CD4-positive, CD25-positive, alpha-beta regulatory T cell (primary cell): ENCODE measurements around the gene STRN4. TPM values are rescaled to one million over a fixed set of nuclear protein-coding genes. Genes with fewer than 3 reads are reported as not detected.

Source experiments
- ATAC-seq, 2 donors: fragments of 150-1000 bp; cut with Tn5 transposase; one replicate each; pipeline ENCODE4 v1.10.0; 2021; ENCODE audit warnings: low read depth in 2 of 2, moderate number of reproducible peaks in 2 of 2, moderate library complexity in 1 of 2
- DNase-seq, 3 donors: peaks; one replicate each; pipeline versions ENCODE4 v3.0.0 to v3.0.0-alpha.2; 2012 to 2022; ENCODE audit warnings: mixed read lengths in 1 of 3
- H3K27ac ChIP-seq: one replicate; pipeline ENCODE4 v1.7.0; 2013; ENCODE audit warnings: mild to moderate bottlenecking, low read length; ENCODE audit not compliant: insufficient read depth, poor library complexity, severe bottlenecking
- H3K27me3 ChIP-seq: one replicate; pipeline ENCODE4 v1.7.0; 2013; ENCODE audit warnings: low read length; ENCODE audit not compliant: control insufficient read depth, insufficient read depth
- H3K36me3 ChIP-seq: one replicate; pipeline ENCODE4 v1.7.0; 2013; ENCODE audit warnings: mild to moderate bottlenecking, low read length, moderate library complexity; ENCODE audit not compliant: control insufficient read depth, insufficient read depth
- H3K4me1 ChIP-seq: 2 replicates; pipeline ENCODE4 v1.7.0; 2013; ENCODE audit warnings: mild to moderate bottlenecking, low read length; ENCODE audit not compliant: insufficient read depth, control insufficient read depth, poor library complexity, severe bottlenecking
- H3K4me3 ChIP-seq: one replicate; pipeline ENCODE4 v1.7.0; 2013; ENCODE audit warnings: low read depth, mild to moderate bottlenecking, low read length, moderate library complexity
- H3K9me3 ChIP-seq, 2 experiments: 1 replicate in 1 of 2; 2 replicates in 1 of 2; pipeline ENCODE4 v1.7.0; 2013; ENCODE audit warnings: low read length in 2 of 2, mild to moderate bottlenecking in 1 of 2, moderate library complexity in 1 of 2; ENCODE audit not compliant: control insufficient read depth in 2 of 2
- H3K27ac Mint-ChIP-seq, 3 donors: one replicate each; pipeline ENCODE4 v1.8.0; 2020 to 2022; ENCODE audit warnings: mild to moderate bottlenecking in 3 of 3, mixed read lengths in 3 of 3, moderate library complexity in 2 of 3
- H3K27me3 Mint-ChIP-seq: one replicate; pipeline ENCODE4 v1.8.0; 2022; ENCODE audit warnings: mild to moderate bottlenecking, mixed read lengths
- H3K36me3 Mint-ChIP-seq: one replicate; pipeline ENCODE4 v1.8.0; 2020; ENCODE audit warnings: mixed read lengths
- H3K4me1 Mint-ChIP-seq, 4 donors: one replicate each; pipeline ENCODE4 v1.8.0; 2020 to 2022; ENCODE audit warnings: mixed read lengths in 4 of 4, mild to moderate bottlenecking in 1 of 4
- H3K4me3 Mint-ChIP-seq, 4 donors: one replicate each; pipeline ENCODE4 v1.8.0; 2020 to 2022; ENCODE audit warnings: mild to moderate bottlenecking in 4 of 4, mixed read lengths in 4 of 4, moderate library complexity in 3 of 4
- H3K9me3 Mint-ChIP-seq, 7 donors: one replicate each; pipeline ENCODE4 v1.8.0; 2020 to 2022; ENCODE audit warnings: mixed read lengths in 7 of 7, mild to moderate bottlenecking in 3 of 7, moderate library complexity in 2 of 7
- polyA plus RNA-seq, 4 donors: library from polyadenylated mRNA; unstranded; fragments of 300-500 nt; fragmentation: Illumina TruSeq; gene quantifications; one replicate each; pipeline ENCODE4 v1.2.3, GENCODE V29; 2021
- total RNA-seq: library from RNA; stranded (reverse); gene quantifications from one replicate; pipeline ENCODE4 v1.2.3, GENCODE V29; 2022

The STRN4 gene
- total and polyA plus RNA-seq, 5 donors from 2014 or later, result 11.9 to 121 (median 15.5) TPM

DNA sequence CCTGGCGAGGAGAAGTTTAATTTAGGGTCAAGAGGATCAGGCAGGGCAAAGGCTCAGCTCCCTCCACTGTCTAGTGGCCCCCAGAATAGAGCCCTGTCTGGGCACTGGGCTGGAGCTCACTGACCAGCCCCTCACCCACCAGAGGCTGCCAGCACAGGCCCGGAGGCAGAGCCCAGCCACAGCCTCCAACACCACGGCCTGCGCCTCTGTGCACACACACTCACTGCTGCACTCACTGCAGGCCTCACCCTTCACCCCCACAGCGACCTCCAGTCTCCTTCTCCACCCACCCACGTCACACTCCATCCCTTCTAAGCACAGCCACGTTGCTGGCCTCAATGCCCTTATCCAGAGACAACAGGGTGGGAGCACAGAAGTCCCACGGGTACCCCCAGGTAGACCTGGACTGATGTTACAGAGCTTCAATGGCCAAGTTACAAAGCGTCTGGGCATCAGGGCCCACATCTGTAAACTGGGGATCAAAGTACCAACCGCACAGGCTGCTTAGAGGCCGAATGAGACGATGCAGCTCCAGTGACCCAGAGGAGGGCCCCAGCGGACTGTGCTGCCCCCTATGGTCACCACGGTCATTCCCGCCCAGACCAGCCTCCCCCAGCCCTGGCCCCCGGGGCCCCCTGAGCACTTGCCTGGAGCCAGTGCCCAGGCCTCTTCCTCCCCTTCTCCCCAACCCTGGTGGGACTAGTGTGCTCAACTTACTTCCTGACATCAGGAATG lies 24.8 kb downstream of the STRN4 start:
- Mint-ChIP-seq H3K27ac (no peak overlapping the region), H3K36me3 (peaks cover 17% of the 10 kb centered on the region), H3K4me1 (peaks cover 0 to 38% (median 18%) of the 10 kb centered on the region in 4 donors), H3K27me3 (no peaks in the 10 kb centered on the region), H3K9me3 (no peaks in the 10 kb centered on the region), H3K4me3 (peak overlapping the region in 1 of 4 donors; percentile 81)
- H3K27ac ChIP-seq, result no peak overlapping the region
- H3K36me3 ChIP-seq, result peaks cover 38% of the 10 kb centered on the region
- ATAC-seq (no peak), DNase-seq (no peak)
- no peak overlapping the region for H3K4me3 ChIP-seq
- H3K4me1 ChIP-seq, result peaks cover 26% of the 10 kb centered on the region
- H3K27me3 ChIP-seq, result no peaks in the 10 kb centered on the region
- H3K9me3 ChIP-seq, result no peaks in the 10 kb centered on the region

DNA sequence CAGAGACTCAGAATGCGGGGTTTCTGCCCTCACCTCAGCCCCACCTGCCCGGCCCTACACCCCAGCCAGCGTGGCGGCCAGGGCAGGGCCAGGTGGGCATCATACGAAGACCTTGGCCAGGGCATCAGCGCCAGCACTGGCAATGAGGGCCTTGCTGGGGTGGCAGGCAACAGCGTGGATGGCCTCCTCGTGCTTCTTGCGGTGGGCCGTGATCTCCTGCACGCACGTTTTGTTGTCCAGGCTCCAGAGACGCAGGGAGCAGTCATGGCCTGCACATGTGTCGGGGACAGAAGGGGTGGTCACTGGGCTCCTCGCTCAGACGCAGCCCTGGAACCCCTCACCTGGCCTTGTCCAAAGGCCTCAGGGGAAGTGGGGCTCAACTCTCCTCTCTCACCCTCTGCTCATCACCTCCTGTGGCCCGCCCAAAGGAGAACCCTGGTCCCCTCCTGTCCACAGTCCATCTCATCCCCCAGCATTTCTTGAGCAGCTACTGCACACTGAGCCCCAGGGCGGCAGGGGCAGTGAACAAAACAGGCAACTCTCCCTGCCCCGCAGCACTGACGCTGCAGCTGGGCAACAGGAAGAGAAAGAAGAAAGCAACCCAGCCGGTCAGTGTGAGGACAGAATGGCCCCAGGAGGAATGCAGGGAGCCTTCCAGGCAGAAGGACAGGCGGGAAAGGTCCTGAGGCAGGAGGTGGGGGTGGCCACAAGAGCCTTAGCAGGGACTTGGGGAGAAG lies 25.6 kb downstream of the STRN4 start:
- H3K36me3 Mint-ChIP-seq, result peaks cover 10% of the 10 kb centered on the region
- Histone ChIP-seq H3K27ac (no peak overlapping the region), H3K4me3 (no peak overlapping the region), H3K36me3 (peaks cover 31% of the 10 kb centered on the region), H3K9me3 (no peaks in the 10 kb centered on the region), H3K4me1 (peaks cover 33% of the 10 kb centered on the region), H3K27me3 (no peaks in the 10 kb centered on the region)
- peaks cover 0 to 39% (median 18%) of the 10 kb centered on the region in 4 donors for H3K4me1 Mint-ChIP-seq
- H3K4me3 Mint-ChIP-seq, result peak overlapping the region in 2 of 4 donors; percentile 48 to 81
- no peak overlapping the region for H3K27ac Mint-ChIP-seq
- no peaks in the 10 kb centered on the region for H3K27me3 Mint-ChIP-seq
- DNase-seq, result no peak
- no peak for ATAC-seq
- H3K9me3 Mint-ChIP-seq, result no peaks in the 10 kb centered on the region

DNA sequence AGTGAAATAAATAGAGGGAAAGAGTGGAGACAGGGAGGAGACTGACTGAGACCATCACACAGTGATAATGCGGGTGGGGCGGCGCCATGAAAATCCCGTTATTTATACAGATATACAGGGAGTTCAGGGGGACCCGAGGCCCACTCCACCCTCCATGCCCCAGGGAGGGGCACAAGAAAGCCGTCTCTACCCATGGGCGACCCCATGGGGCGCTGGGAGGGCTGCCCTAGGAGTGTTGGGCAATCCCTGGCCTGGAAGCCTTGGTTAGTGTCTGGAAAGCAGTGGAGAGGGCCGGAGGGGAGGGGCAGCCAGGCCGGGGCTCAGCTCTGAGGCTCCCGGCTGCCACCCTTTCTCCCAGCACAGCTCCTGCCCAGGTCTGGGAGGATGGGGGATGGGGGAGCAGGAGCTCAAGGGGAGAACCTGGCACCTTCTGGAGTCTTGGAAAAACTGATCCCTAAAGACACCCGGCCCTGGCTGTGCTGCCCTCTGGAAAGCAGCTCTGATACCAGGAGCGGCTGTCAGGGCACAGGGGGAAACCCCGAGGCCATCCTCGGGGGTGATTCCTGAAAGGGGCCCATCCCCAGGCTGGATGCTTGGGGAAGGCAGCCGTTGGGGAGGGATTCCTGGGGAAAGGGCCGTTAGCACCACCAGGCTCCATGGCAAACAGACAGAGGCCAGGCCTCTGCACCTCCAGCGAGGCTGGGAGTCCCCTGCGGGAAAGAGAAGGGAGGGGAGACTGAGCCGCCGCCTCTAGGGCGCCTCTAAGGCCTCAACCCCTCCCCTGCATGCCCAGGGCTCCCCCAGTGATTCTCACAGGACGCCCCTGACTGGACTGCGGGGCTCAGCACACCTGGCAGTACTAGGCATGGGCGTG lies 26.4 kb downstream of the STRN4 start:
- Histone ChIP-seq H3K27ac (no peak overlapping the region), H3K27me3 (no peaks in the 10 kb centered on the region), H3K4me1 (peaks cover 41% of the 10 kb centered on the region), H3K36me3 (peaks cover 24% of the 10 kb centered on the region), H3K9me3 (no peaks in the 10 kb centered on the region), H3K4me3 (no peak overlapping the region)
- Mint-ChIP-seq H3K4me3 (peak overlapping the region in 2 of 4 donors; percentile 93 to 96), H3K27me3 (no peaks in the 10 kb centered on the region), H3K4me1 (peaks cover 4 to 46% (median 23%) of the 10 kb centered on the region in 4 donors), H3K36me3 (peaks cover 8% of the 10 kb centered on the region), H3K9me3 (no peaks in the 10 kb centered on the region), H3K27ac (peak overlapping the region in 2 of 3 donors; percentile 87 to 88)
- ATAC-seq (no peak), DNase-seq (no peak)

DNA sequence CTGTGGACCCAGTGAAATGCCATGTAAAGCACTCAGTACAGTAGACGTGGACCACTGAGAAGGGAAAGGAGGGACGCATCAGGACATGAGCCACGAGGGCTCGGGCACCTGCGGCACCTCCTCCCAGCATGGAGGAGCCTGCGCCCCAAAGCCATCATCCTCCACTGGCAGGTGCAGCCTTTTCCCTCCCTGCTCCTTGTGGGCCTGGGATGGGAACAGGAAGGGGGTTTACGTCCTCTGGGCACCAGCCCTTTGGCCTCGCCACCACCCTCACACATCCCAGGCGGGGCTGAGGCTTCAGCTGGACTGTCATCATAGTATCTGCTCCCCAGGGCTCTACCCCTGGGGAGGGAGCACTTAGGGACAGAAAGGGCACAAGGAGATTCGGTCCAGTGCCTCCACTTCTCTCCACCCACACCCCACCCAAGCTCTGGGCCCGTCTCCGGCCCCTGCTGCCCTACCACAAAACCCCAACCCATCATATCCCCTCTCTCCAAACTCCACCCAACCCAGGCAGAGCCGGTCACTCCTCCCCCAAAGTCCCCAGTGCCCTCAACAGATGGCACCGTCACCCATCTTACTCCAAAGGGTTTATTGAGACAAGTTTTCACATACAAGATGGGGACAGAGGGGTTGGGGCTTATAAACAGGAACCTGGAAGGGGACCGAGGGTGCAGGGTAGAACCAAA lies 27.2 kb downstream of the STRN4 start:
- ATAC-seq (no peak), DNase-seq (no peak)
- H3K27me3 ChIP-seq, result no peaks in the 10 kb centered on the region
- peak overlapping the region; percentile 95 to 100 (median 96) for H3K4me3 Mint-ChIP-seq
- H3K27ac Mint-ChIP-seq, result peak overlapping the region; percentile 60 to 98 (median 88)
- H3K36me3 ChIP-seq, result peaks cover 17% of the 10 kb centered on the region
- peaks cover 8% of the 10 kb centered on the region for H3K36me3 Mint-ChIP-seq
- peaks cover 49% of the 10 kb centered on the region for H3K4me1 ChIP-seq
- H3K27ac ChIP-seq, result peak overlapping the region; percentile 92
- peaks cover 4 to 51% (median 26%) of the 10 kb centered on the region in 4 donors for H3K4me1 Mint-ChIP-seq
- H3K27me3 Mint-ChIP-seq, result no peaks in the 10 kb centered on the region
- no peak overlapping the region for H3K4me3 ChIP-seq
- no peaks in the 10 kb centered on the region for H3K9me3 Mint-ChIP-seq
- H3K9me3 ChIP-seq, result no peaks in the 10 kb centered on the region

DNA sequence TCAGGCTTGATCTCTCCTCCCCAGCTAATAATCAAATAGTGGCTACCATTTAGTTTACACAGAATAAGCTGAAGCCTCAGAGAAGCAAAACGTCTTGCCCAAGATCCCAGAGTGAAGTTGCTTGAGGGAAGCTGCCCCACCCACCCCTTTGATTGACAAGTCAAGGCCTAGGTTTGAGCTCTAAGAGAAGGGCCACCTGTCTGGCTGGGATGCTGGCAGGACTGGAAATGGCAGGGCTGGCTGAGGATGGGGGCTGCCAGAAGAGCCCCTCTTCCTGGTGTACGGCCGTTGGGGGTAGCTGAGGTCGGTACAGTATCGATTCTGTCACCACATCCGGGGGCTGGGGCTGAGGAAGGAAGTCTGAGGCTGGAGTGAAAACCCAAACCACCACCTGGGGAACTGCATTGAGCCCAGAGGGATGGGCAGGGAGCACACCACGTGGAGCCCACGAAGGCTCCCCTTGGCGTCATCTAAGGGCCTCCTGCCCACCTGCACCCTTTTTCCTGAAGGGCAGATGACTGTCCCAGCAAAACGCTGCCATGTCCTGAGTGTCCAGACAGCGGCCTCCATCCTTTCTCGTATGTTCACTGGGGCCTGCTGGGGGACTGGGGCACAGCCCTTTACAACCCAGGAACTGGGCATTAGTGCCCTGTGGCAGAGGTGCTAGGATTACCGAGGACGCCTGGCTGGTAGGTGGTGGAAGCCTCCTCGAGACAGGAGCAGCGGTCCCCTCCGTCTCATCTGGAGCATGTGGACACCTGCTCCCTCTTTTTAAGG lies 27.9 kb downstream of the STRN4 start:
- Histone ChIP-seq H3K4me1 (peaks cover 54% of the 10 kb centered on the region), H3K9me3 (no peaks in the 10 kb centered on the region), H3K27ac (peak overlapping the region; percentile 92), H3K4me3 (peak overlapping the region; percentile 84), H3K27me3 (no peaks in the 10 kb centered on the region), H3K36me3 (peaks cover 13% of the 10 kb centered on the region)
- Mint-ChIP-seq H3K4me3 (peak overlapping the region; percentile 95 to 100 (median 96)), H3K9me3 (no peaks in the 10 kb centered on the region), H3K36me3 (peaks cover 8% of the 10 kb centered on the region), H3K27ac (peak overlapping the region; percentile 87 to 98 (median 94)), H3K4me1 (peaks cover 4 to 56% (median 27%) of the 10 kb centered on the region in 4 donors), H3K27me3 (no peaks in the 10 kb centered on the region)
- DNase-seq, result peak; percentile 62 to 85 (median 65)
- ATAC-seq, result peak; percentile 24 to 29

DNA sequence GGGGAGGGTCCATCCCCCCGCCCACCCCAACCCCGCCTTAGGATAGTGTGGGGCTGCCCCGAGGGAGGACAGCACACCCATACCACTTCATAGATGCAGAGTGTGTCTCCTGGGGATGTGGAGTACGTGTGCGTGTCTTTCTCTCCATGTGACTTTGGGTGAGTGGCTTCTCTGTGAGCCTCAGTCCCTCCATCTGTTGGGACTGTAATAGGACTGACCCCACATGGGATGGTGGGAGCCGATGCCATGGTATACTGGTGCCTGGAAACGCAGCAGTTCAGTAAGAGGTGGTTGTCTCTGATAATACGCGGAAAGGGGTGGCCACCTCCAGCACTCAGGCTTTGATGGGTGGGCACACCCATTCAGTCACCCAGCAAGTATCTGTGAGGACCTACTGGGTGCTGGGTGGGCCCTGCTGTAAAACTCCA lies 28.5 kb downstream of the STRN4 start:
- Histone ChIP-seq H3K27me3 (no peaks in the 10 kb centered on the region), H3K27ac (peak overlapping the region; percentile 92), H3K9me3 (no peaks in the 10 kb centered on the region), H3K36me3 (peaks cover 14% of the 10 kb centered on the region), H3K4me3 (peak overlapping the region; percentile 84), H3K4me1 (peaks cover 60% of the 10 kb centered on the region)
- peak in 1 of 3 donors; percentile 71 for DNase-seq
- Mint-ChIP-seq H3K4me3 (peak overlapping the region; percentile 95 to 100 (median 96)), H3K36me3 (peaks cover 8% of the 10 kb centered on the region), H3K27me3 (no peaks in the 10 kb centered on the region), H3K9me3 (no peaks in the 10 kb centered on the region), H3K27ac (peak overlapping the region; percentile 87 to 98 (median 94)), H3K4me1 (peaks cover 4 to 60% (median 30%) of the 10 kb centered on the region in 4 donors)
- peak; percentile 0 to 2 for ATAC-seq
